SH-SY5Y (cell line): ENCODE results near the gene UST.

Experiments
- GATA2 ChIP-seq: IDR thresholded peaks from 2 replicates; pipeline ENCODE4 v1.6.1; 2011; ENCODE audit warnings: mild to moderate bottlenecking, low read depth, low read length
- GATA3 ChIP-seq: IDR thresholded peaks from 2 replicates; pipeline ENCODE4 v1.6.1; 2011; ENCODE audit warnings: low read depth, mild to moderate bottlenecking, low read length, moderate library complexity

- TF ChIP-seq GATA2 (no peak), GATA3 (no peak)
Observed at GRCh38 chr6:148890652-148891404, 144.0 kb downstream of the UST start.
